HEK293T (cell line): ENCODE results near the gene SPINK14.

Source experiments
- CTCF ChIA-PET: fragments of 350-600 bp; formaldehyde crosslinking; extraction: SDS; loops from one replicate; lab custom pipeline; 2021; ENCODE audit warnings: antibody characterized with exemption, inconsistent platforms; lab: Yijun Ruan, JAX
- POLR2A ChIA-PET: fragments of 350-600 bp; formaldehyde crosslinking; extraction: SDS; loops from one replicate; lab custom pipeline; 2020; ENCODE audit warnings: antibody characterized with exemption, inconsistent platforms; lab: Yijun Ruan, JAX
- DNase-seq: peaks from one replicate; pipeline ENCODE4 v3.0.0; 2012; ENCODE audit warnings: mixed read lengths; ENCODE audit errors: extremely low spot score
- ARNT ChIP-seq: fragments of 450-650 bp; IDR thresholded peaks from 2 replicates; pipeline ENCODE4 v1.6.1; 2017; ENCODE audit warnings: mild to moderate bottlenecking
- BHLHE40 ChIP-seq: fragments of 450-650 bp; IDR thresholded peaks from 2 replicates; pipeline ENCODE4 v1.6.1; 2016; ENCODE audit warnings: mild to moderate bottlenecking, moderate library complexity, borderline replicate concordance
- CTBP1 ChIP-seq: fragments of 450-650 bp; IDR thresholded peaks from 2 replicates; pipeline ENCODE4 v1.6.1; 2016; ENCODE audit warnings: borderline replicate concordance
- ELF4 ChIP-seq: fragments of 450-650 bp; IDR thresholded peaks from 2 replicates; pipeline ENCODE4 v1.6.1; 2017; ENCODE audit warnings: antibody characterized with exemption
- FOXA1 ChIP-seq: fragments of 450-650 bp; IDR thresholded peaks from 2 replicates; pipeline ENCODE4 v1.6.1; 2016; ENCODE audit warnings: mild to moderate bottlenecking
- FOXK2 ChIP-seq: fragments of 450-650 bp; IDR thresholded peaks from 2 replicates; pipeline ENCODE4 v1.6.1; 2016; ENCODE audit warnings: mild to moderate bottlenecking
- FOXM1 ChIP-seq: fragments of 450-650 bp; IDR thresholded peaks from 2 replicates; pipeline ENCODE4 v1.6.1; 2017; ENCODE audit warnings: mild to moderate bottlenecking, borderline replicate concordance
- HDGF ChIP-seq: fragments of 450-650 bp; IDR thresholded peaks from 2 replicates; pipeline ENCODE4 v1.6.1; 2017; ENCODE audit warnings: antibody characterized with exemption, borderline replicate concordance
- L3MBTL2 ChIP-seq: fragments of 450-650 bp; conservative IDR thresholded peaks from 2 replicates; pipeline ENCODE4 v1.6.1; 2016; ENCODE audit warnings: mild to moderate bottlenecking
- LEF1 ChIP-seq: fragments of 450-650 bp; IDR thresholded peaks from 2 replicates; pipeline ENCODE4 v1.6.1; 2017; ENCODE audit warnings: mild to moderate bottlenecking, borderline replicate concordance
- NFRKB ChIP-seq: fragments of 450-650 bp; IDR thresholded peaks from 2 replicates; pipeline ENCODE4 v1.6.1; 2016; ENCODE audit warnings: mild to moderate bottlenecking, moderate library complexity
- PKNOX1 ChIP-seq: fragments of 450-650 bp; IDR thresholded peaks from 2 replicates; pipeline ENCODE4 v1.6.1; 2016
- SP1 ChIP-seq: fragments of 450-650 bp; IDR thresholded peaks from 2 replicates; pipeline ENCODE4 v1.6.1; 2017
- SUZ12 ChIP-seq: fragments of 450-650 bp; IDR thresholded peaks from 2 replicates; pipeline ENCODE4 v1.6.1; 2016; ENCODE audit warnings: mild to moderate bottlenecking
- TARDBP ChIP-seq: fragments of 450-650 bp; IDR thresholded peaks from 2 replicates; pipeline ENCODE4 v1.6.1; 2016
- ZNF384 ChIP-seq: fragments of 450-650 bp; IDR thresholded peaks from 2 replicates; pipeline ENCODE4 v1.6.1; 2016

Gene SPINK14

GRCh38 chr5:148209151-148209770 is 40.9 kb downstream of the SPINK14 start:
- POLR2A ChIA-PET: no interaction called here
- TF ChIP-seq SUZ12 (no peak), HDGF (no peak), ELF4 (no peak), FOXK2 (no peak), L3MBTL2 (no peak), FOXM1 (no peak), TARDBP (no peak), PKNOX1 (no peak), ARNT (no peak), ZNF384 (no peak), SP1 (no peak), BHLHE40 (no peak), FOXA1 (no peak), CTBP1 (no peak), LEF1 (no peak), NFRKB (no peak)
- CTCF ChIA-PET: no interaction called here
- DNase-seq: no peak

- no peak for DNase-seq
- TF ChIP-seq TARDBP: no peak
- TF ChIP-seq L3MBTL2: no peak
- TF ChIP-seq NFRKB: no peak
- ChIA-PET POLR2A (no interaction called here), CTCF (no interaction called here)
Measured at GRCh38 chr5:148214665-148215185, 46.4 kb downstream of the SPINK14 start.

- no peak for DNase-seq
- POLR2A ChIA-PET: no interaction called here
- TF ChIP-seq FOXA1: no peak
- TF ChIP-seq SUZ12: no peak
- TF ChIP-seq NFRKB: no peak
- TF ChIP-seq BHLHE40: no peak
- no peak for TF ChIP-seq SP1
- no peak for TF ChIP-seq FOXK2
- no peak for TF ChIP-seq CTBP1
- TF ChIP-seq PKNOX1: no peak
- no peak for TF ChIP-seq L3MBTL2
- no peak for TF ChIP-seq ARNT
- no peak for TF ChIP-seq TARDBP
- CTCF ChIA-PET: no interaction called here
Measured at GRCh38 chr5:148221508-148221907, 53.2 kb downstream of the SPINK14 start.

- DNase-seq: no peak
- TF ChIP-seq SP1: no peak
- no peak for TF ChIP-seq TARDBP
- no peak for TF ChIP-seq NFRKB
- TF ChIP-seq HDGF: no peak
- no peak for TF ChIP-seq FOXK2
- TF ChIP-seq LEF1: no peak
- TF ChIP-seq FOXA1: no peak
- TF ChIP-seq L3MBTL2: no peak
- no peak for TF ChIP-seq ARNT
- no peak for TF ChIP-seq CTBP1
- no peak for TF ChIP-seq PKNOX1
- TF ChIP-seq ELF4: no peak
- no peak for TF ChIP-seq FOXM1
- TF ChIP-seq BHLHE40: no peak
- TF ChIP-seq ZNF384: no peak
- ChIA-PET CTCF (no interaction called here), POLR2A (no interaction called here)
Measured at GRCh38 chr5:148224117-148224742, 55.9 kb downstream of the SPINK14 start.
